Activated CD4-positive, alpha-beta T cell treated with anti-CD3 and anti-CD28 coated beads for 24 hours (primary cell): ENCODE results near the gene CARM1.
"Not testable (repeated sequence)": the region's sequence is repeated elsewhere in the genome, so short reads cannot be mapped to it uniquely, and the experiment has no call there.

Experiments
- DNase-seq, 2 donors: peaks; one replicate each; pipeline ENCODE4 v3.0.0-alpha.2; 2020; ENCODE audit warnings: low read depth in 2 of 2

CARM1 gene

GRCh38 chr19:10928563-10929401 is 57.4 kb downstream of the CARM1 start, which contains the start of the genes TIMM29 and YIPF2:
Gene TIMM29, plus strand, starts transcription at chr19:10928811. Its CDS starts 12 bp downstream, at chr19:10928823.
Gene YIPF2, minus strand, starts transcription at chr19:10928639. Its CDS starts 229 bp downstream, at chr19:10928410.
- DNase-seq = peak; percentile 93 to 94

GRCh38 chr19:10929402-10929794 is 58.0 kb downstream of the CARM1 start:
- DNase-seq = no peak

GRCh38 chr19:10935371-10936059 is 64.2 kb downstream of the CARM1 start:
- no peak for DNase-seq

DNA sequence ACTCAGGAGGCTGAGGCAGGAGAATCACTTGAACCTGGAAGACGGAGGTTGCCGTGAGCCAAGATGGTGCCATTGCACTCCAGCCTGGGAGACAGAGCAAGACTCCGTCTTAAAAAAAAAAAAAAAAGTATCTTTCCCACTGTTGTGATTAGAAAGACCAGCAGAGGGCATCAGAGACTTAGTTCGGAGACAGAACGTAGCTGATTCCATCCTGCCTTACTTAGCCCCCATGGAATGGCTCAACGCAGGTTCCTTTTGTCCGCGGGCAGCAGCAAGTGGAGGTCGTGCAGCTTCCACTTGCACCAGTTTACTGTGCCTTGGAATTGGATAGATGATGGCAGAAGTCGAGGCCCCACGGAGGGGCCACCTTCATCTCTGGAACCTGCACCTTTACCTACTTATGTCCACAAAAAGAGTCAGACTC is 65.3 kb downstream of the CARM1 start:
- peak in 1 of 2 donors; percentile 23 for DNase-seq

DNA sequence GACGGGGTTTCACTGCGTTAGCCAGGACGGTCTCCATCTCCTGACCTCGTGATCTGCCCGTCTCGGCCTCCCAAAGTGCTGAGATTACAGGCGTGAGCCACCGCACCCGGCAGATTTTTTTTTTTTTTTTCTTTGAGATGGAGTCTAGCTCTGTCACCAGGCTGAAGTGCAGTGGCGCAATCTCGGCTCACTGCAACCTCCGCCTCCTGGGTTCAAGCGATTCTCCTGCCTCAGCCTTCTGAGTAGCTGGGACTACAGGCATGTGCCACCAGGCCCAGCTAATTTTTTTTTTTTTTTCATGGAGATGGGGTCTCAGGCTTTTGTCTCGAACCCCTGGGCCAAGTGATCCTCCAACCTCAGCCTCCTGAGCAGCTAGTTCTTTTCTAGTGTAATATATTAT is 70.3 kb downstream of the CARM1 start:
- DNase-seq = not testable (repeated sequence)

GRCh38 chr19:10943412-10943811 is 72.1 kb downstream of the CARM1 start:
- not testable (repeated sequence) for DNase-seq

DNA sequence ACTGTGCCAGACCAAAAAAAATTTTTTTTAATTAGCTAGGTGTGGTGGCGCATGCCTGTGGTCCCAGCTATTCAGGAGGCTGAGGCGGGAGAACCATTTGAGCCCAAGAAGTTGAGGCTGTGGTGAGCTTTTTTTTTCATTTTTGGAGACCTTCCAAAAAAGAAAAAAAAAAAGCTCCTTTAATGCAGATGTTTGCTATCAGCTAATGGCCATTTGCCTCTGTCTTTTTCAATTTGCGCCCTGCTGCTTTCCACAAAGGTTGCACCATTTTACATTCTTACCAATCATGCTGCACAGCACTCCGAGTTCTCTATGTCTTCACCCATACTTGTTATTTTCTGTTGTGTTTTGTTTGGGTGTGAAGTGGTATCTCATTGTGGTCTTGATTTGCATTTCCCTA is 73.9 kb downstream of the CARM1 start:
- DNase-seq = no peak

DNA sequence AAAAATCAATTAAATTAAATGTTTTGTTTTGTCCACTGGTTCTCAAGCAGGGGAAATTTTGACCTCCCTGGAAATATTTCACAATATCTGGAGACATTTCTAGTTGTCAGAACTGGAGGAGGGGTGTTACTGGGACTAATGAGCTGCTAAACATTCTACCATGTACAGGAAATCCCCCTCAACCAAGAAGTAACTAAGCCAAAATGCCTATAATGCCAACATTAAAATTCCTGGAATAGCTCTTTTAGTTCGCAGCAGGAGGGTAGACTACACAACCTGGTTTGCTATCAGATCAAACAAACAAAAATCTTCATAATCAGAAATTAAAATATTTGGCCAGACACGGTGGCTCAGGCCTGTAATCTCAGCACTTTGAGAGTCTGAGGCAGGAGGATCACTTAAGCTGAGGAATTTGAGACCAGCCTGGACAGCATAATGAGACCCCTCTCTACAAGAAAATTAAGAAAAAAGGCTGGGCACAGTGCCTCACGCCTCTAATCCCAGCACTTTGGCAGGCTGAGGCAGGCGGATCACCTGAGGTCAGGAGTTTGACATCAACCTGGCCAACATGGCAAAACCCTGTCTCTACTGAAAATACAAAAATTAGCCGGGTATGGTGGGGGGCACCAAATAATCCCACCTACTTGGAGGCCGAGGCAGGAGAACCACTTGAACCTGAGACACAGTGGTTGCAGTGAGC is 75.8 kb downstream of the CARM1 start:
- no peak for DNase-seq

DNA sequence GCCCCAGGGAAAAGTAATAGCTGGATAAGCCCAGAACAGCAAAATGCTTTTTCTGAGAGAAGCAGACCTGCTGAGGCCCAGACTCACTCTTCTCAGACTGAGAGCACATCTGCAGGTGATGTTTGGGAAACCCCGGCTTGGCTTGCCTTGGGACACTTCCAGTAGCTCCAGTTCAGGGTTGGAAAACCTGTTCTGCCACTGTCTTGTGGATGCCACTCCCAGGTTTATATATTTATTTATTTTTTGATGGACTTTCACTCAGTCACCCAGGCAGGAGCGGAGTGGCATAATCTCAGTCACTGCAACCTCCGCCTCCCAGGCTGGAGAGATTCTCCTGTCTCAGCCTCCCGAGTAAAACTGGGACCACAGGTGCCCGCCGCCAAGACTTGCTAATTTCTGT is 81.5 kb downstream of the CARM1 start:
- no peak for DNase-seq

DNA sequence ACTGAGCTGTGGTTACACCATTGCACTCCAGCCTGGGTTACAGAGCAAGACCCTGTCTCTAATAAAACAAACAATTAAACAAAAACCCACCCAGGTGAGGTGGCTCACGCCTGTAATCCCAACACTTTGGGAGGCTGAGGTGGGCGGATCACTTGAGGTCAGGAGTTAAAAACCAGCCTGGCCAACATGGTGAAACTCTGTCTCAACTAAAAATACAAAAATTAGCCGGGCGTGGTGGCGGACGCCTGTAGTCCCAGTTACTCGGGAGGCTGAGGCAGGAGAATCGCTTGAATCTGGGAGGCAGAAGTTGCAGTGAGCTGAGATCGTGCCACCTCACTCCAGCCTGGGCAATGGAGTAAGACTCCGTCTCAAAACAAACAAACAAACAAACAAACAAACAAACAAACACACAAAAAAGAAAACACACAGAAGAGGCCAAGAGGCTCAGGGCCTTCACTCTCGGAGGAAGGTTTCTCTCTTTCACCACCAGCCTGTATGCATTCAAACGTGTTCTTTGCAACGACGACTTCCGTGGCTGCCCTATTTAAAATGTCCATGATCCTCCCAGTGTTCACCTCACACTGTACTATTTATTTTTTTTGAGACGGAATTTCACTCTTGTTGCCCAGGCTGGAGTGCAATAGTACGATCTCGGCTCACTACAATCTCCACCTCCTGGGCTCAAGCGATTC is 88.1 kb downstream of the CARM1 start:
- DNase-seq = not testable (repeated sequence)

DNA sequence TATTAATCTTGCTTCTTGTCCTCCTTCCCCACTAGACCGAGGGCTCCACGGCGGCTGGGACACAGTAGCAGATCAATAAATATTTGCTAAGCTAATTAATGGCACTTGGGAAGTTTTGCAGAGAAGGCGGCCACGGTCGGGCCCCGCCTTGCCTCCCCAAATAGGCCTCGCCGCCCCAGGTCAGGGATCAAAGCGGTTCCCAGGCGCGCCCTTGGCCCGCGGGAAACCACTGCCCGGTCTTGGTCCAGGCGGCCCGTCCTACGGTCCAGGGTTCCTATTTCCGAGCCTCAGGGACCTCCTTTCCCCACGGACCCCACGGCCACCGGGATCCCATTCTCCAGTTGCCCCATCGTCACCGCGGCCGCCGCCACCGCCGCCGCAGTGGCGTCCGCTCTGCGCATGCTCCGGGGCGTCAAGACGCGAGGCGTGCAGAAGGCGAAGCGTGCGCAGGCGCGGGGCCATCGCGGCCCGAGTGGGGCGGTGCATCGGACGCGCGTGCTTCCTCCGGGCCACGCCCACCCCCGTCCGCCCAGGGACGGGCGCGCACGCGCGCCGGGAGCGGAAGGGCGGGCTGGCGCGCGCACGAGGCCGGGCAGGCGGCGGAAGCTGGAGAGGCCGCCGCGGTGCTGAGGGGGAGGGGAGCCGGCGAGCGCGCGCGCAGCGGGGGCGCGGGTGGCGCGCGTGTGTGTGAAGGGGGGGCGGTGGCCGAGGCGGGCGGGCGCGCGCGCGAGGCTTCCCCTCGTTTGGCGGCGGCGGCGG is 89.1 kb downstream of the CARM1 start, which contains the start of gene SMARCA4:
Gene SMARCA4 (plus strand): TSS at position 717 of the 759 bp plus-strand sequence. CDS start 23,122 bp downstream, outside the sequence.
- DNase-seq = peak; percentile 96 to 97

- DNase-seq = no peak
Measured at GRCh38 chr19:10961073-10961860, 89.9 kb downstream of the CARM1 start.

GRCh38 chr19:10962863-10963262 is 91.5 kb downstream of the CARM1 start:
- no peak for DNase-seq

- no peak for DNase-seq
Measured at GRCh38 chr19:10963865-10964264, 92.5 kb downstream of the CARM1 start.

DNA sequence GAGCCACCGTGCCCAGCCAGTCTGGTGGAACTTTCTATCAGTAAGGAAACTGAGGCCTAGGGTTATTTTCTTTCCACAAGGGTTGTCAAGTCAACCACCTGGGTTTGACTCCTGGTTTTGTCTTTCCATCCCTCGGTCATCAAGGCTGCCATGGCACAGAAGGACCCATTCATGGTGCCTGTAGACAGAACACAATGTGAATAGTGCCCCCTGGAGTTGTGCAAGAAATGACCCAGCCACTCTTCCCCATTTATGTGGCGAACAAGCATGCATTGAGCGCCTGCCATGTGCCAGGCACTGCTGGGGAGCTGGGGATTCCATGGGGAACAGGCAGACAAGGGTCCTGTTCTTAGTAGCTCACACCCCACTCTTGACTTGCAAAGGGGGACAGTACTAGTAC is 93.5 kb downstream of the CARM1 start:
- no peak for DNase-seq

- DNase-seq = no peak
Measured at GRCh38 chr19:10965398-10965797, 94.0 kb downstream of the CARM1 start.

DNA sequence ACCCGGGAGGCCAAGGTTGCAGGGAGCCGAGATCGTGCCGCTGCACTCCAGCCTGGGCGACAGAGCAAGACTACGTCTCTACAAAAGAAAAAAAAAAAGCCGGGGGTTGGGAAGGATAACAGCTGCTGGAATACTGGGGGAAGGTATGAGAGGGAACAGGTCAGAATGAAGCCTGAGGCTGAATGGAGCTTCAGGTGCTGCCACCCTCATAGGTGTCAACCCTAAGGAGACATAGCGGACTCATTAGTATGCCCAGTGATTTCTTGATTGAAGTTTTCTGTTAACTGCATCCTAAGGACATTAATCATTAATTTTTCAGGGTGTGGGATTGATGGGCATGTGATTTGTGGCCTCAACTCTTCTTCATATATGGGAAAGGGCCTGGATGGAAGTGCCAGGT is 95.5 kb downstream of the CARM1 start:
- DNase-seq = no peak

DNA sequence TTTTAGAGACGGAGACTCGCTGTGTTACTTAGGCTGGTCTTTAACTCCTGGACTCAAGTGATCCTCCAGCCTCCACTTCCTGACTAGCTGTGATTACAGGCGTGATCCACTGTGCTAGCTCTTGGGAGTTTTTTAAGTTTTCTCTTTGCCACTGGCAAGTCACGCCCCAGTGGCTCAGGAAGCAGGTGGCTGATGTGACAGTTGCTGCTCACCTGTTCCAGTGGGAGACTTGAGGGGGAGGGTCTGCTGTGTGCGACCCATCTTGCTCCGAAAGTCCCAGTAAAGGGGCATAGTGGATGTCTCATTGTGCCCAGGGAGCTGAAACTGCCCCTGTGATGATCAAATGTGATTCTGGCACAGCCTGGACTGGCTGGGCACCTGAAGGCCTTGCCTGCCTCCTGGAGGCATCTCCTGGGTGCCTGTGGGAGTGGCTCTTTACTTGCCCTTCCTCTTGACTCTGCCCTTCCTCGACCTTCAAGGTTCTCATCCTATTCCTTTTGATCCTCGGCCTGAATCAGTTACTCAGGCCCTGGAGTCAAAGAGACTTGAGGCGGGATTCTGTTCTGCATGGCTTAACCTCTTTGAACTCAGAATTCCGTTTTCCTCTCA is 97.3 kb downstream of the CARM1 start:
- DNase-seq = no peak

DNA sequence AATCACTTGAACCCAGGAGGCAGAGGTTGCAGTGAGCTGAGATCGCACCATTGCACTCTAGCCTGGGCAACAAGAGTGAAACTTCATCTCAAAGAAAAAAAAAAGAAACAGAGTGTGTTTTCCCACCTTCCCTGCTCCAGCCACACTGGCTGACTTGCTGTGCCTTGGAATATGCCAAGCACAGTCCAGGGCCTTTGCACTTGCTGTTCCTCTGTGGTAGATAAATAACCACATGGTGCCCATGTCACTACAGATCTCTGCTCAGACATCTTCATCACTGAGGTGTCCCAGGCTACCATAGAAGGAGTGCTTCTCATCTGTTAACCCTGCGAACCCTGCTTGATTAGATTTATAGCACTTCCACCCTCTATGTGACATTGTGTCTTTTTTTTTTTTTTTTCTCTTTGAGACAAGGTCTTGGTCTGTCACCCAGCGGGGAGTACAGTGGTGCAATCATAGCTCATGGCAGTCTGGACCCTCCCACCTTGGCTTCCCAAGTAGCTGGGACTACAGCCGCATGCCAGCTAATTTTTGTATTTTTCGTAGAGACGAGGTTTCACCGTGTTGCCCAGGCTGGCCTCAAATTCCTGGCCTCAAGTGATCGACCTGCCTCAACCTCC is 99.9 kb downstream of the CARM1 start:
- DNase-seq = no peak
